Caco-2 (cell line): Measurements from ENCODE around the gene OPRD1. TPM values are rescaled to one million over a fixed set of nuclear protein-coding genes. Genes with fewer than 3 reads are reported as not detected.

Source experiments
- BruUV-seq: library from RNA; stranded (reverse); fragments of 400-500 nt; replicated peaks from 2 replicates; lab custom pipeline; 2021; lab: Mats Ljungman, UMichigan
- CTCF ChIA-PET: fragments of 300-600 bp; sonication (Branson Sonifier 250); formaldehyde crosslinking; loops from one replicate; lab custom pipeline; 2022; ENCODE audit warnings: antibody characterized with exemption; lab: Charles Lee
- POLR2A ChIA-PET: fragments of 300-600 bp; sonication (Branson Sonifier 250); formaldehyde crosslinking; loops from one replicate; lab custom pipeline; 2022; ENCODE audit warnings: antibody characterized with exemption; lab: Charles Lee
- DNase-seq, 2 experiments: peaks; one replicate each; pipeline versions ENCODE4 v3.0.0 to v3.0.0-alpha.2; 2020 to 2022
- H3K27me3 ChIP-seq: replicated peaks from 2 replicates; pipeline ENCODE4 v1.6.0; 2011; ENCODE audit warnings: low read length; ENCODE audit not compliant: control insufficient read depth, insufficient read depth
- H3K36me3 ChIP-seq: 2 replicates; pipeline ENCODE4 v1.5.1; 2011; ENCODE audit warnings: low read length; ENCODE audit not compliant: control insufficient read depth, insufficient read depth
- H3K4me1 ChIP-seq: fragments of 250-450 bp; sonication (Bioruptor Pico); 2 replicates; pipeline ENCODE4 v1.5.1; 2020; ENCODE audit warnings: mild to moderate bottlenecking
- H3K4me3 ChIP-seq: 2 replicates; pipeline ENCODE4 v1.5.1; 2011; ENCODE audit warnings: low read depth, mild to moderate bottlenecking, control low read depth, low read length
- H3K9me3 ChIP-seq: fragments of 250-450 bp; sonication (Bioruptor Pico); 2 replicates; pipeline ENCODE4 v1.5.1; 2020; ENCODE audit warnings: mild to moderate bottlenecking, moderate library complexity
- H3K27ac Mint-ChIP-seq: one replicate; pipeline ENCODE4 v1.8.0; 2022; ENCODE audit warnings: mixed read lengths; ENCODE audit not compliant: unreplicated experiment
- H3K27me3 Mint-ChIP-seq: one replicate; pipeline ENCODE4 v1.8.0; 2022; ENCODE audit warnings: mixed read lengths; ENCODE audit not compliant: insufficient read depth, unreplicated experiment
- H3K36me3 Mint-ChIP-seq: one replicate; pipeline ENCODE4 v1.8.0; 2022; ENCODE audit warnings: mild to moderate bottlenecking, mixed read lengths; ENCODE audit not compliant: insufficient read depth, unreplicated experiment
- H3K4me1 Mint-ChIP-seq: one replicate; pipeline ENCODE4 v1.8.0; 2022; ENCODE audit warnings: low read depth, mixed read lengths; ENCODE audit not compliant: unreplicated experiment
- H3K4me3 Mint-ChIP-seq: one replicate; pipeline ENCODE4 v1.8.0; 2022; ENCODE audit warnings: mild to moderate bottlenecking, moderate library complexity, mixed read lengths; ENCODE audit not compliant: unreplicated experiment
- H3K9me3 Mint-ChIP-seq: one replicate; pipeline ENCODE4 v1.8.0; 2022; ENCODE audit warnings: mixed read lengths; ENCODE audit not compliant: unreplicated experiment
- CTCF ChIP-seq, 2 experiments: fragments of 200-600 bp in 1 of 2; IDR thresholded peaks; 1 replicate in 1 of 2; 2 replicates in 1 of 2; pipeline versions ENCODE4 v1.5.1 to v1.8.0; 2011 to 2022; ENCODE audit warnings: antibody characterized with exemption in 1 of 2, control low read depth in 1 of 2, inconsistent platforms in 1 of 2, low read depth in 1 of 2, low read length in 1 of 2, mild to moderate bottlenecking in 1 of 2, moderate library complexity in 1 of 2; ENCODE audit not compliant: insufficient read depth in 1 of 2, severe bottlenecking in 1 of 2, unreplicated experiment in 1 of 2
- intact Hi-C: fragments of 100-400 bp; cut with micrococcal nuclease; formaldehyde crosslinking; loops from one replicate; pipeline ENCODE4 v1.10.0; 2022; ENCODE audit not compliant: unreplicated experiment
- total RNA-seq: library from RNA; stranded (reverse); gene quantifications from 2 replicates; pipeline ENCODE4 v1.2.3, GENCODE V29; 2022

The OPRD1 gene
- total RNA-seq, 1 experiment from 2014 or later: 0.07 TPM

- Histone ChIP-seq H3K36me3 (no peaks in the 10 kb centered on the region), H3K27me3 (no peaks in the 10 kb centered on the region), H3K4me3 (no peak overlapping the region), H3K9me3 (no peaks in the 10 kb centered on the region), H3K4me1 (no peaks in the 10 kb centered on the region)
- POLR2A ChIA-PET: no interaction called here
- H3K36me3 Mint-ChIP-seq: no peaks in the 10 kb centered on the region
- H3K4me1 Mint-ChIP-seq: no peaks in the 10 kb centered on the region
- H3K27ac Mint-ChIP-seq: no peak overlapping the region
- intact Hi-C loops: no loop called here
- no peak for TF ChIP-seq CTCF (IDR thresholded peaks at IDR 0.05; ENCODE audit: insufficient read depth in 1 of 2, low read depth in 1 of 2, low read length in 1 of 2, severe bottlenecking in 1 of 2, unreplicated experiment in 1 of 2)
- CTCF ChIA-PET: no interaction called here
- H3K9me3 Mint-ChIP-seq: no peaks in the 10 kb centered on the region
- no peak overlapping the region for H3K4me3 Mint-ChIP-seq
- DNase-seq: no peak
- no TSS peak for BruUV-seq
- no peaks in the 10 kb centered on the region for H3K27me3 Mint-ChIP-seq
These were observed 18.8 kb downstream of the OPRD1 start for GRCh38 chr1:28830814-28831213.

GRCh38 chr1:28832966-28833365 is 21.0 kb downstream of the OPRD1 start:
- Histone ChIP-seq H3K4me3 (no peak overlapping the region), H3K4me1 (no peaks in the 10 kb centered on the region), H3K27me3 (no peaks in the 10 kb centered on the region), H3K36me3 (no peaks in the 10 kb centered on the region), H3K9me3 (no peaks in the 10 kb centered on the region)
- Mint-ChIP-seq H3K9me3 (no peaks in the 10 kb centered on the region), H3K4me1 (no peaks in the 10 kb centered on the region), H3K4me3 (no peak overlapping the region), H3K27ac (no peak overlapping the region), H3K27me3 (no peaks in the 10 kb centered on the region), H3K36me3 (no peaks in the 10 kb centered on the region)
- no TSS peak for BruUV-seq
- ChIA-PET POLR2A (no interaction called here), CTCF (no interaction called here)
- TF ChIP-seq CTCF (IDR thresholded peaks at IDR 0.05; ENCODE audit: insufficient read depth in 1 of 2, low read depth in 1 of 2, low read length in 1 of 2, severe bottlenecking in 1 of 2, unreplicated experiment in 1 of 2): no peak
- no peak for DNase-seq
- intact Hi-C loops: no loop called here

GRCh38 chr1:28833381-28833780 is 21.4 kb downstream of the OPRD1 start:
- POLR2A ChIA-PET: no interaction called here
- Mint-ChIP-seq H3K36me3 (no peaks in the 10 kb centered on the region), H3K27me3 (no peaks in the 10 kb centered on the region), H3K4me3 (no peak overlapping the region), H3K27ac (no peak overlapping the region), H3K4me1 (no peaks in the 10 kb centered on the region), H3K9me3 (no peaks in the 10 kb centered on the region)
- H3K27me3 ChIP-seq: no peaks in the 10 kb centered on the region
- no peaks in the 10 kb centered on the region for H3K36me3 ChIP-seq
- CTCF ChIA-PET: no interaction called here
- no peaks in the 10 kb centered on the region for H3K9me3 ChIP-seq
- H3K4me3 ChIP-seq: no peak overlapping the region
- no peak for DNase-seq
- no peaks in the 10 kb centered on the region for H3K4me1 ChIP-seq
- intact Hi-C loops: no loop called here
- TF ChIP-seq CTCF (IDR thresholded peaks at IDR 0.05; ENCODE audit: insufficient read depth in 1 of 2, low read depth in 1 of 2, low read length in 1 of 2, severe bottlenecking in 1 of 2, unreplicated experiment in 1 of 2): no peak
- BruUV-seq: no TSS peak
